Large intestine (tissue), 3 donors: ENCODE measurements around the gene CSTA. TPM values are rescaled to one million over a fixed set of nuclear protein-coding genes. Genes with fewer than 3 reads are reported as not detected.

ENCODE experiments used
- DNase-seq, 2 donors: peaks; one replicate each; pipeline versions ENCODE4 v3.0.0 to v3.0.0-alpha.2; 2013
- H3K27ac ChIP-seq: one replicate; pipeline ENCODE4 v1.5.1; 2013; ENCODE audit warnings: low read length
- H3K27me3 ChIP-seq: 2 replicates; pipeline ENCODE4 v1.6.1; 2013; ENCODE audit warnings: low read length; ENCODE audit not compliant: control insufficient read depth, insufficient read depth
- H3K36me3 ChIP-seq: 2 replicates; pipeline ENCODE4 v1.6.1; 2013; ENCODE audit warnings: low read length; ENCODE audit not compliant: control insufficient read depth, insufficient read depth
- H3K4me1 ChIP-seq: one replicate; pipeline ENCODE4 v1.6.1; 2013; ENCODE audit warnings: low read length; ENCODE audit not compliant: control insufficient read depth, insufficient read depth
- H3K4me3 ChIP-seq: one replicate; pipeline ENCODE4 v1.5.1; 2013; ENCODE audit warnings: low read length
- H3K9me3 ChIP-seq: one replicate; pipeline ENCODE4 v1.6.1; 2013; ENCODE audit warnings: mild to moderate bottlenecking, low read depth, low read length, moderate library complexity; ENCODE audit not compliant: control insufficient read depth
- WGBS: methylation state at CpG from one replicate; pipeline ENCODE4 v1.1.5; 2013; ENCODE audit warnings: low lambda C conversion rate; ENCODE audit not compliant: insufficient coverage; 5-methylcytosine and 5-hydroxymethylcytosine counted together
- polyA plus RNA-seq: library from polyadenylated mRNA; unstranded; fragments of 120-200 nt; gene quantifications from one replicate; pipeline ENCODE4 v1.2.1, GENCODE V29; 2013

CSTA gene
- polyA plus RNA-seq, 1 donor: 1.2 TPM

GRCh38 chr3:122318620-122319019, 6.4 kb upstream of the CSTA start:
- H3K36me3 ChIP-seq: no peaks in the 10 kb centered on the region

GRCh38 chr3:122322095-122323075, 2.7 kb upstream of the CSTA start:
- Histone ChIP-seq H3K4me3 (no peak overlapping the region), H3K4me1 (no peaks in the 10 kb centered on the region), H3K27ac (no peak overlapping the region), H3K36me3 (no peaks in the 10 kb centered on the region), H3K27me3 (no peaks in the 10 kb centered on the region), H3K9me3 (no peaks in the 10 kb centered on the region)
- WGBS: 70% methylated on average over 3 of the region's 5 CpGs
- no peak for DNase-seq

More at GRCh38 chr3:122318620-122319019, 6.4 kb upstream of the CSTA start:
- DNase-seq: no peak
- H3K27me3 ChIP-seq: no peaks in the 10 kb centered on the region
- no peak overlapping the region for H3K4me3 ChIP-seq
- no peak overlapping the region for H3K27ac ChIP-seq
- peaks cover 8% of the 10 kb centered on the region for H3K4me1 ChIP-seq
- WGBS: no CpG with 5 or more reads among the region's 2 CpGs
- no peaks in the 10 kb centered on the region for H3K9me3 ChIP-seq

DNA sequence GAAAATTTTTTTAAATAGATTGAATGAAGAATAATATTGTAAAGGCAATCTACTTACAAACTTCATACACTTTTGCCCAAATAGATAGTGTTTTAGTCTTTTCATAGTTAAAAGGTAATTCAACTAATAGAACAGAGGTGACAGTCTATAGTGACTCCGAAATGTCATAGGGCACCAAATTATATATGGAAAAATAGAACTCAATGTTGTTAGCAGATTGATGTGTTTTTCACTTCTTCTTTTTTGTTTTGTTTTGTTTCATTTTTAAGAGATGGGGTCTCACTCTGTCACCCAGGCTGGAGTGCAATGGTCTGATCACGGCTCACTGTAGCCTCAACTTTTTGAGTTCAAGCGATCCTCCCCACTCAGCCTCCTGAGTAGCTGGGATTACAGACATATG, 721 bp downstream of the CSTA start:
- Histone ChIP-seq H3K4me1 (no peaks in the 10 kb centered on the region), H3K9me3 (no peaks in the 10 kb centered on the region), H3K4me3 (no peak overlapping the region), H3K27ac (no peak overlapping the region), H3K36me3 (no peaks in the 10 kb centered on the region), H3K27me3 (no peaks in the 10 kb centered on the region)
- WGBS: no CpG with 5 or more reads among the region's 3 CpGs
- no peak for DNase-seq

- H3K36me3 ChIP-seq: no peaks in the 10 kb centered on the region
- no peaks in the 10 kb centered on the region for H3K27me3 ChIP-seq
- no CpG with 5 or more reads among the region's 4 CpGs for WGBS
- DNase-seq: no peak
- no peaks in the 10 kb centered on the region for H3K4me1 ChIP-seq
- H3K27ac ChIP-seq: no peak overlapping the region
- H3K4me3 ChIP-seq: no peak overlapping the region
- no peaks in the 10 kb centered on the region for H3K9me3 ChIP-seq
Measured at GRCh38 chr3:122331886-122332285, 6.8 kb downstream of the CSTA start.

- Histone ChIP-seq H3K4me1 (no peaks in the 10 kb centered on the region), H3K4me3 (no peak overlapping the region), H3K36me3 (no peaks in the 10 kb centered on the region), H3K27me3 (no peaks in the 10 kb centered on the region), H3K9me3 (no peaks in the 10 kb centered on the region), H3K27ac (no peak overlapping the region)
- DNase-seq: no peak
- WGBS: no CpG with 5 or more reads among the region's 8 CpGs
Measured at GRCh38 chr3:122332551-122332950, 7.5 kb downstream of the CSTA start.

- DNase-seq: no peak
- no CpG with 5 or more reads among the region's 1 CpG for WGBS
- Histone ChIP-seq H3K4me3 (no peak overlapping the region), H3K9me3 (no peaks in the 10 kb centered on the region), H3K36me3 (no peaks in the 10 kb centered on the region), H3K27me3 (no peaks in the 10 kb centered on the region), H3K4me1 (no peaks in the 10 kb centered on the region), H3K27ac (no peak overlapping the region)
Measured at GRCh38 chr3:122342803-122343202, 17.8 kb downstream of the CSTA start.

DNA sequence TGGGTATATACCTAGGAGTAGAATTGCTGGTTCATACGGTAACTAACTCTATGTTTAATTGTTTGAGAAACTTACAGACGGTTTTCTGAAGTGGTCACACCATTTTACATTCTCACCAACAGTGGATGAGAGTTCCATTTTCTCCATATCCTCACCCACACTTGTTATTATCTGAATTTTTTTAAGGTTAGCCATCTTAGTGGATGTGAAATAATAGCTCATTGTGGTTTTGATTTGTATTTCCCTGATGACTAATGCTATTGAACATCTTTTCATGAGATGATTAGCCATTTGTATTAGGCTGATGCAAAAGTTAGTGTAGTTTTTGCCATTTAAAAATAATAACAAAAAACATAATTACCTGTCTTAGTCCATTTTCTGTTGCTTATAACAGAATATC, 18.6 kb downstream of the CSTA start:
- no peaks in the 10 kb centered on the region for H3K27me3 ChIP-seq
- H3K36me3 ChIP-seq: no peaks in the 10 kb centered on the region
- no CpG with 5 or more reads among the region's 2 CpGs for WGBS
- H3K4me1 ChIP-seq: no peaks in the 10 kb centered on the region
- DNase-seq: no peak
- H3K9me3 ChIP-seq: no peaks in the 10 kb centered on the region
- no peak overlapping the region for H3K4me3 ChIP-seq
- no peak overlapping the region for H3K27ac ChIP-seq

- DNase-seq: no peak
- no peaks in the 10 kb centered on the region for H3K9me3 ChIP-seq
- H3K27me3 ChIP-seq: no peaks in the 10 kb centered on the region
- WGBS: no CpG with 5 or more reads among the region's 1 CpG
- no peak overlapping the region for H3K4me3 ChIP-seq
- H3K36me3 ChIP-seq: no peaks in the 10 kb centered on the region
- H3K4me1 ChIP-seq: no peaks in the 10 kb centered on the region
- no peak overlapping the region for H3K27ac ChIP-seq
Measured at GRCh38 chr3:122349171-122349570, 24.1 kb downstream of the CSTA start.

DNA sequence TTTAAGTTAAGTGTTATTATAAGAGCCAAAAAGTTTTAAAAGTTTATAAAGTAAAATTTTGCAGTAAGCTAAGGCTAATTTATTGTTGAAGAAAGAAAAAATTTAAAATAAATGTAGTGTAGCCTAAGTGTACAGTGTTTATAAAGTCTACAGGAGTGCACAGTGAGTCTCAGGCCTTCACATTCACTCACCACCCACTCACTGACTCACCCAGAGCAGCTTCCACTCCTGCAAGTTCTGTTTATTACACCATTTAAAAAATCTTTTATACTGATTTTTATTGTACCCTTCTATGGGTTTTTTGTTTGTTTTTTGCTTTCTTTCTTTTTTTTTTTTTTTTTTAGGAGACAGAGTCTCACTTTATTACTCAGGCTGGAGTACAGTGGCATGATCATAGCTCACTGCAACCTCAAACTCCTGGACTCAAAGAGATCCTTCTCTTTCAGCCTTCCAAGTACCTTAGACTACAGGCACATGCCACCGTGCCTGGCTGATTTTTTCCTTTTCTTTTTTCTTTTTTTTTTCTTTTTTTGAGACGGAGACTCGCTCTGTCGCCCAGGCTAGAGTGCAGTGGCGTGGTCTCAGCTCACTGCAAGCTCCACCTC, 25.9 kb downstream of the CSTA start:
- no peaks in the 10 kb centered on the region for H3K27me3 ChIP-seq

DNA sequence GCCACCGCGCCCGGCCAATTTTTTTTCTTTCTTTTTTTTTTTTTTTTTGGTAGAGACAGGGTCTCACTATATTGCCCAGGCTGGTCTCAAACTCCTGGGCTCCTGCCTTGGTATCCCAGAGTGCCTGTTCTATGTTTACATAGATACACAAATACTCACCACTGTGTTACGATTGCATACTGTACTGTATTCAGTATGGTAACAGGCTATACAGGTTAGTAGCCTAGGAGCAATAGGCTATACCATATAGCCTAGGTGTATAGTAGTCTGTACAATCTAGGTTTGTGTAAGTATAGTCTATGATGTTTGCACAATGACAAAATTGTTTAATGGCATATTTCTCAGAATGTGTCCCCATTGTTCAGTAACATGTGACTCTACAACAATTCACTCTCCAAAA, 26.6 kb downstream of the CSTA start:
- Histone ChIP-seq H3K27ac (no peak overlapping the region), H3K4me3 (no peak overlapping the region), H3K27me3 (no peaks in the 10 kb centered on the region), H3K9me3 (no peaks in the 10 kb centered on the region), H3K36me3 (no peaks in the 10 kb centered on the region), H3K4me1 (no peaks in the 10 kb centered on the region)
- WGBS: no CpG with 5 or more reads among the region's 4 CpGs
- DNase-seq: no peak

More for the DNA sequence above, 25.9 kb downstream of the CSTA start:
- 40% methylated on average over 1 of the region's 5 CpGs for WGBS
- Histone ChIP-seq H3K27ac (no peak overlapping the region), H3K9me3 (no peaks in the 10 kb centered on the region), H3K4me3 (no peak overlapping the region), H3K36me3 (no peaks in the 10 kb centered on the region), H3K4me1 (no peaks in the 10 kb centered on the region)
- no peak for DNase-seq
